Trophoblast cell (in vitro differentiated cells and primary cell): Measurements from ENCODE around the gene ARHGEF3.

Experiments
- DNase-seq, 2 donors: peaks; one replicate each; pipeline ENCODE4 v3.0.0-alpha.2; 2016
- H2AFZ ChIP-seq: 2 replicates; pipeline ENCODE4 v1.6.1; 2013; ENCODE audit warnings: low read length, moderate library complexity, mild to moderate bottlenecking; ENCODE audit not compliant: insufficient read depth, poor library complexity
- H2AK5ac ChIP-seq: 2 replicates; pipeline ENCODE4 v1.6.1; 2013; ENCODE audit warnings: mild to moderate bottlenecking, low read length
- H2BK120ac ChIP-seq: 2 replicates; pipeline ENCODE4 v1.6.1; 2013; ENCODE audit warnings: low read length, mild to moderate bottlenecking, moderate library complexity; ENCODE audit not compliant: insufficient read depth, poor library complexity
- H2BK12ac ChIP-seq: 2 replicates; pipeline ENCODE4 v1.6.1; 2013; ENCODE audit warnings: mild to moderate bottlenecking, low read length, moderate library complexity
- H2BK5ac ChIP-seq: 2 replicates; pipeline ENCODE4 v1.6.1; 2013; ENCODE audit warnings: low read length, low read depth, moderate library complexity, mild to moderate bottlenecking; ENCODE audit not compliant: poor library complexity
- H3K14ac ChIP-seq: 2 replicates; pipeline ENCODE4 v1.6.1; 2013; ENCODE audit warnings: mild to moderate bottlenecking, low read length
- H3K18ac ChIP-seq: 2 replicates; pipeline ENCODE4 v1.6.1; 2013; ENCODE audit warnings: mild to moderate bottlenecking, low read length
- H3K23ac ChIP-seq: 2 replicates; pipeline ENCODE4 v1.6.1; 2013; ENCODE audit warnings: low read length
- H3K27ac ChIP-seq: 2 replicates; pipeline ENCODE4 v1.5.1; 2013; ENCODE audit warnings: low read depth, mild to moderate bottlenecking, inconsistent platforms, low read length, moderate library complexity
- H3K27me3 ChIP-seq: 2 replicates; pipeline ENCODE4 v1.6.1; 2013; ENCODE audit warnings: inconsistent platforms, mild to moderate bottlenecking, low read length, moderate library complexity; ENCODE audit not compliant: insufficient read depth
- H3K36me3 ChIP-seq, 2 experiments: 1 replicate in 1 of 2; 2 replicates in 1 of 2; pipeline ENCODE4 v1.6.1; 2013; ENCODE audit warnings: low read length in 2 of 2, mild to moderate bottlenecking in 2 of 2, moderate library complexity in 1 of 2; ENCODE audit not compliant: insufficient read depth in 2 of 2, control insufficient read depth in 1 of 2
- H3K4ac ChIP-seq: 2 replicates; pipeline ENCODE4 v1.6.1; 2013; ENCODE audit warnings: low read depth, mild to moderate bottlenecking, low read length, moderate library complexity
- H3K4me1 ChIP-seq, 2 experiments: 1 replicate in 1 of 2; 2 replicates in 1 of 2; pipeline ENCODE4 v1.6.1; 2013; ENCODE audit warnings: low read length in 2 of 2, mild to moderate bottlenecking in 2 of 2, moderate library complexity in 1 of 2; ENCODE audit not compliant: insufficient read depth in 2 of 2, control insufficient read depth in 1 of 2
- H3K4me2 ChIP-seq: 2 replicates; pipeline ENCODE4 v1.6.1; 2013; ENCODE audit warnings: inconsistent platforms, mild to moderate bottlenecking, low read length, moderate library complexity
- H3K4me3 ChIP-seq: 2 replicates; pipeline ENCODE4 v1.5.1; 2013; ENCODE audit warnings: mild to moderate bottlenecking, low read depth, low read length, inconsistent platforms
- H3K79me1 ChIP-seq: one replicate; pipeline ENCODE4 v1.6.1; 2013; ENCODE audit warnings: low read length
- H3K79me2 ChIP-seq: 2 replicates; pipeline ENCODE4 v1.6.1; 2013; ENCODE audit warnings: low read length, mild to moderate bottlenecking; ENCODE audit not compliant: control insufficient read depth, insufficient read depth, poor library complexity
- H3K9ac ChIP-seq: 2 replicates; pipeline ENCODE4 v1.6.1; 2013; ENCODE audit warnings: mild to moderate bottlenecking, low read length
- H3K9me3 ChIP-seq: 2 replicates; pipeline ENCODE4 v1.6.1; 2013; ENCODE audit warnings: low read depth, mild to moderate bottlenecking, control low read depth, inconsistent platforms, low read length; ENCODE audit not compliant: insufficient read depth
- H4K12ac ChIP-seq: 2 replicates; pipeline ENCODE4 v1.6.1; 2013; ENCODE audit warnings: low read depth, mild to moderate bottlenecking, low read length, moderate library complexity
- H4K8ac ChIP-seq: 2 replicates; pipeline ENCODE4 v1.6.1; 2013; ENCODE audit warnings: low read depth, mild to moderate bottlenecking, low read length, moderate library complexity
- H4K91ac ChIP-seq: one replicate; pipeline ENCODE4 v1.6.1; 2013; ENCODE audit warnings: low read depth, mild to moderate bottlenecking, low read length, moderate library complexity
- WGBS: extraction: QIAGEN DNeasy Blood & Tissue Kit; methylation state at CpG from one replicate; pipeline ENCODE4 v1.1.7; 2013; ENCODE audit warnings: missing lambda C conversion rate; ENCODE audit not compliant: insufficient read length, insufficient coverage; ENCODE audit errors: extremely low coverage; 5-methylcytosine and 5-hydroxymethylcytosine counted together

Gene ARHGEF3

GRCh38 chr3:56835650-56836227 lies 34.0 kb upstream of the ARHGEF3 start:
- no peaks in the 10 kb centered on the region for H3K27me3 ChIP-seq
- no peak overlapping the region for H3K14ac ChIP-seq
- no peak overlapping the region for H3K4me3 ChIP-seq
- H3K23ac ChIP-seq = no peak overlapping the region
- H2BK120ac ChIP-seq = no peak overlapping the region
- no peak overlapping the region for H3K18ac ChIP-seq
- H3K79me2 ChIP-seq = no peaks in the 10 kb centered on the region
- WGBS = no CpG with 5 or more reads among the region's 6 CpGs
- no peak overlapping the region for H4K12ac ChIP-seq
- no peak overlapping the region for H4K91ac ChIP-seq
- H3K36me3 ChIP-seq = no peaks in the 10 kb centered on the region
- H4K8ac ChIP-seq = no peak overlapping the region
- DNase-seq = no peak
- no peak overlapping the region for H2AK5ac ChIP-seq
- no peak overlapping the region for H3K9ac ChIP-seq
- no peaks in the 10 kb centered on the region for H3K9me3 ChIP-seq
- no peak overlapping the region for H2AFZ ChIP-seq
- H3K4me2 ChIP-seq = no peak overlapping the region
- no peak overlapping the region for H3K4ac ChIP-seq
- no peak overlapping the region for H2BK12ac ChIP-seq
- peaks cover 5% of the 10 kb centered on the region for H3K79me1 ChIP-seq
- H2BK5ac ChIP-seq = no peak overlapping the region
- peaks cover 2 to 15% of the 10 kb centered on the region in 2 experiments for H3K4me1 ChIP-seq
- H3K27ac ChIP-seq = no peak overlapping the region

- Histone ChIP-seq H2AK5ac (no peak overlapping the region), H3K14ac (no peak overlapping the region), H3K4ac (no peak overlapping the region), H3K4me2 (no peak overlapping the region), H3K36me3 (no peaks in the 10 kb centered on the region), H3K9ac (no peak overlapping the region), H3K9me3 (no peaks in the 10 kb centered on the region), H3K4me3 (no peak overlapping the region), H2AFZ (no peak overlapping the region), H2BK5ac (no peak overlapping the region), H3K18ac (no peak overlapping the region), H3K79me1 (no peaks in the 10 kb centered on the region), H2BK120ac (no peak overlapping the region), H3K27ac (no peak overlapping the region), H3K79me2 (no peaks in the 10 kb centered on the region), H4K91ac (no peak overlapping the region), H3K4me1 (peaks cover 6 to 15% of the 10 kb centered on the region in 2 experiments), H3K27me3 (no peaks in the 10 kb centered on the region), H4K12ac (no peak overlapping the region), H4K8ac (no peak overlapping the region), H2BK12ac (no peak overlapping the region), H3K23ac (no peak overlapping the region)
- no peak for DNase-seq
- no CpG with 5 or more reads among the region's 2 CpGs for WGBS
These were observed 31.8 kb upstream of the ARHGEF3 start for GRCh38 chr3:56833536-56833935.

- H3K23ac ChIP-seq = no peak overlapping the region
- H3K14ac ChIP-seq = no peak overlapping the region
- H4K12ac ChIP-seq = no peak overlapping the region
- H3K79me2 ChIP-seq = no peaks in the 10 kb centered on the region
- no peak overlapping the region for H3K4me3 ChIP-seq
- no peak overlapping the region for H4K8ac ChIP-seq
- H3K18ac ChIP-seq = no peak overlapping the region
- H3K9me3 ChIP-seq = no peaks in the 10 kb centered on the region
- no peak overlapping the region for H3K4ac ChIP-seq
- H2BK5ac ChIP-seq = no peak overlapping the region
- H3K36me3 ChIP-seq = no peaks in the 10 kb centered on the region
- H3K4me2 ChIP-seq = no peak overlapping the region
- no peak overlapping the region for H2BK120ac ChIP-seq
- no peak overlapping the region for H4K91ac ChIP-seq
- H3K27ac ChIP-seq = no peak overlapping the region
- peaks cover 6 to 15% of the 10 kb centered on the region in 2 experiments for H3K4me1 ChIP-seq
- no peak for DNase-seq
- H3K27me3 ChIP-seq = no peaks in the 10 kb centered on the region
- no peaks in the 10 kb centered on the region for H3K79me1 ChIP-seq
- no peak overlapping the region for H2AK5ac ChIP-seq
- H2AFZ ChIP-seq = no peak overlapping the region
- no peak overlapping the region for H2BK12ac ChIP-seq
- H3K9ac ChIP-seq = no peak overlapping the region
These were observed 31.3 kb upstream of the ARHGEF3 start for GRCh38 chr3:56833022-56833421.

- WGBS = no CpG with 5 or more reads among the region's 3 CpGs
- Histone ChIP-seq H2AFZ (no peak overlapping the region), H3K79me1 (no peaks in the 10 kb centered on the region), H3K4me2 (no peak overlapping the region), H3K4ac (no peak overlapping the region), H3K23ac (no peak overlapping the region), H3K4me3 (no peak overlapping the region), H3K27ac (no peak overlapping the region), H2BK120ac (no peak overlapping the region), H3K27me3 (no peaks in the 10 kb centered on the region), H2BK12ac (no peak overlapping the region), H3K9ac (no peak overlapping the region), H2BK5ac (no peak overlapping the region), H3K9me3 (no peaks in the 10 kb centered on the region), H4K91ac (no peak overlapping the region), H3K4me1 (peaks cover 4 to 15% of the 10 kb centered on the region in 2 experiments), H4K8ac (no peak overlapping the region), H3K18ac (no peak overlapping the region), H3K36me3 (no peaks in the 10 kb centered on the region), H2AK5ac (no peak overlapping the region), H3K14ac (no peak overlapping the region), H3K79me2 (no peaks in the 10 kb centered on the region), H4K12ac (no peak overlapping the region)
- DNase-seq = no peak
These were observed 29.8 kb upstream of the ARHGEF3 start for GRCh38 chr3:56831572-56831971.
